OCI-LY3 (cell line): ENCODE results near the gene GATA6.

Experiments
- CTCF ChIP-seq: fragments of 200-600, 300-600 bp; sonication (generic); IDR thresholded peaks from 2 replicates; pipeline ENCODE4 v1.5.1; 2014; ENCODE audit warnings: antibody characterized with exemption, low read length, low read depth
- EZH2phosphoT487 ChIP-seq: fragments of 200-600 bp; shearing (Covaris generic); IDR thresholded peaks from 2 replicates; pipeline ENCODE4 v1.6.1; 2018; ENCODE audit warnings: antibody characterized with exemption, mixed run types, low read depth

- TF ChIP-seq CTCF (no peak), EZH2phosphoT487 (no peak)
Observed at GRCh38 chr18:22223965-22224322, 54.6 kb downstream of the GATA6 start.
